B cell (primary cell): ENCODE results near the gene IL1R2. TPM values are rescaled to one million over a fixed set of nuclear protein-coding genes. Genes with fewer than 3 reads are reported as not detected.

Experiments
- ATAC-seq: fragments of 200-7000 bp; cut with Tn5 transposase; one replicate; pipeline ENCODE4 v1.10.0; 2021; ENCODE audit warnings: low read depth, mild to moderate bottlenecking, moderate number of reproducible peaks, moderate library complexity
- CTCF ChIA-PET: fragments of 350-600 bp; sonication (Branson Sonifier 250); formaldehyde crosslinking; loops from one replicate; lab custom pipeline; 2021; ENCODE audit warnings: antibody characterized with exemption, inconsistent platforms; lab: Charles Lee
- POLR2A ChIA-PET: fragments of 350-600 bp; sonication (Branson Sonifier 250); formaldehyde crosslinking; loops from one replicate; lab custom pipeline; 2021; ENCODE audit warnings: antibody characterized with exemption; lab: Charles Lee
- DNase-seq: peaks from one replicate; pipeline ENCODE4 v3.0.0; 2013
- H2AFZ ChIP-seq: 2 replicates; pipeline ENCODE4 v1.6.1; 2012; ENCODE audit warnings: mild to moderate bottlenecking, low read depth, low read length; ENCODE audit not compliant: insufficient read depth, poor library complexity, severe bottlenecking
- H3K27ac ChIP-seq, 2 donors: 1 replicate in 1 of 2; 2 replicates in 1 of 2; pipeline ENCODE4 v1.5.1; 2012 to 2013; ENCODE audit warnings: low read length in 2 of 2, mild to moderate bottlenecking in 2 of 2, moderate library complexity in 1 of 2
- H3K27me3 ChIP-seq, 4 experiments: fragments of 200-600 bp in 1 of 4; sonication (generic) in 1 of 4; replicated peaks in 1 of 4; 1 replicate in 2 of 4; 2 replicates in 2 of 4; pipeline versions ENCODE4 v1.6.1 to v1.7.0; 2013 to 2016; ENCODE audit warnings: low read length in 3 of 4, mild to moderate bottlenecking in 2 of 4, mixed read lengths in 1 of 4, moderate library complexity in 1 of 4; ENCODE audit not compliant: insufficient read depth in 4 of 4, control insufficient read depth in 3 of 4; ENCODE audit errors: control extremely low read depth in 1 of 4
- H3K36me3 ChIP-seq, 2 experiments: replicated peaks in 1 of 2; 1 replicate in 1 of 2; 2 replicates in 1 of 2; pipeline versions ENCODE4 v1.6.1 to v1.7.1; 2013; ENCODE audit warnings: low read length in 1 of 2; ENCODE audit not compliant: insufficient read depth in 2 of 2, control insufficient read depth in 1 of 2; ENCODE audit errors: control extremely low read depth in 1 of 2, extremely low read depth in 1 of 2
- H3K4me1 ChIP-seq, 2 donors: fragments of 200-600 bp in 1 of 2; sonication (generic) in 1 of 2; 1 replicate in 1 of 2; 2 replicates in 1 of 2; pipeline versions ENCODE4 v1.5.1 to v1.6.1; 2013 to 2017; ENCODE audit warnings: low read length in 2 of 2; ENCODE audit not compliant: control insufficient read depth in 2 of 2, insufficient read depth in 2 of 2
- H3K4me2 ChIP-seq: replicated peaks from 2 replicates; pipeline ENCODE3; 2012; ENCODE audit warnings: mild to moderate bottlenecking, low read depth, low read length; ENCODE audit not compliant: poor library complexity, severe bottlenecking
- H3K4me3 ChIP-seq, 5 experiments: fragments of 200-600 bp in 1 of 5; sonication (generic) in 1 of 5; 1 replicate in 3 of 5; 2 replicates in 2 of 5; pipeline versions ENCODE4 v1.5.1 to v1.7.0; 2011 to 2016; ENCODE audit warnings: low read length in 4 of 5, mild to moderate bottlenecking in 4 of 5, low read depth in 2 of 5, control low read depth in 1 of 5, moderate library complexity in 1 of 5; ENCODE audit not compliant: insufficient read depth in 1 of 5; ENCODE audit errors: control extremely low read depth in 1 of 5, extremely low read depth in 1 of 5
- H3K79me2 ChIP-seq: fragments of 200-600 bp; sonication (generic); one replicate; pipeline ENCODE4 v1.6.0; 2016; ENCODE audit warnings: low read length; ENCODE audit not compliant: control insufficient read depth, insufficient read depth
- H3K9ac ChIP-seq: fragments of 200-600 bp; sonication (generic); 2 replicates; pipeline ENCODE4 v1.6.1; 2017; ENCODE audit warnings: mild to moderate bottlenecking, low read length, moderate library complexity
- H3K9me3 ChIP-seq, 3 donors: one replicate each; pipeline versions ENCODE4 v1.6.1 to v1.7.1; 2013; ENCODE audit warnings: low read length in 2 of 3; ENCODE audit not compliant: control insufficient read depth in 2 of 3, insufficient read depth in 1 of 3; ENCODE audit errors: control extremely low read depth in 1 of 3
- H4K20me1 ChIP-seq: 2 replicates; pipeline ENCODE4 v1.6.0; 2012; ENCODE audit warnings: mild to moderate bottlenecking, low read length; ENCODE audit not compliant: insufficient read depth, control insufficient read depth, poor library complexity, severe bottlenecking
- H3K27ac Mint-ChIP-seq: one replicate; pipeline ENCODE4 v1.8.0; 2021; ENCODE audit warnings: mixed read lengths
- H3K27me3 Mint-ChIP-seq: one replicate; pipeline ENCODE4 v1.8.0; 2021; ENCODE audit warnings: mixed read lengths
- H3K4me1 Mint-ChIP-seq: one replicate; pipeline ENCODE4 v1.8.0; 2021; ENCODE audit warnings: mixed read lengths
- H3K4me3 Mint-ChIP-seq: one replicate; pipeline ENCODE4 v1.8.0; 2021; ENCODE audit warnings: mixed read lengths
- H3K9me3 Mint-ChIP-seq: one replicate; pipeline ENCODE4 v1.8.0; 2022; ENCODE audit warnings: mixed read lengths; ENCODE audit not compliant: insufficient read depth
- EZH2 ChIP-seq: IDR thresholded peaks from 2 replicates; pipeline ENCODE4 v1.6.1; 2012; ENCODE audit warnings: borderline replicate concordance, low read depth, mild to moderate bottlenecking, moderate library complexity, low read length; ENCODE audit not compliant: insufficient read depth, poor library complexity, severe bottlenecking
- WGBS: methylation state at CpG from one replicate; pipeline ENCODE4 v1.1.5; 2013; ENCODE audit warnings: missing lambda C conversion rate; ENCODE audit not compliant: insufficient coverage; 5-methylcytosine and 5-hydroxymethylcytosine counted together
- intact Hi-C: fragments of 100-400 bp; cut with micrococcal nuclease; formaldehyde crosslinking; loops from one replicate; pipeline ENCODE4 v1.10.0; 2022
- polyA plus RNA-seq: library from polyadenylated mRNA; depleted of rRNA; stranded (reverse); fragments of >200 nt; gene quantifications from 2 replicates; pipeline ENCODE4 v1.2.3, GENCODE V29; 2012
- total RNA-seq, 2 donors: library from RNA; stranded (reverse); fragments of 120-200 nt in 1 of 2; gene quantifications; 1 replicate in 1 of 2; 2 replicates in 1 of 2; pipeline versions ENCODE4 v1.2.3 to v1.2.4, GENCODE V29; 2013 to 2022
- TF ChIP-seq, protein P1 (sequence below): fragments of 200-600 bp; IDR thresholded peaks from one replicate; pipeline ENCODE4 v1.8.0; 2022; ENCODE audit warnings: antibody characterized with exemption, mild to moderate bottlenecking

Gene IL1R2
- total and polyA plus RNA-seq, 2 donors (not counting 1 experiment from before 2014, with no cell fraction given), result not detected

DNA sequence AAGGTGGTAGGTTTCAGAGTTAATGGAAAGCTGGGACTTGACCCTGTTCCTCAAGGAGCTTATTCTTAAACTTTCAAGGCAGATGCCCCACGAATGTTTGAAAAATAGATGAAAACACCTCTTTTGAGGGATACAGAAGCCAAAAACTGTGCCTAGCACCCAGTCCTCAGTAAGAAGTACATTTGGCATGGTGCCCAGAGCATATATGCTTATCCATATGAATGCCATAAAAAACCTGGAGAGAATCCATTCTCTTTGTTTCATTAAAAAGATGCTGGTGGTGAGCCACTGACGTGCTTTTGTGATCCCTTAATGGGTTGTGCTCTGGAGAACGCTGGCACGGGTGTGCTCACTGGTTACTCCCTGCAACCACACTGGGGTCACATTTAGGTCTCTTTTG, 69.0 kb downstream of the IL1R2 start:
- Mint-ChIP-seq H3K4me1 (no peaks in the 10 kb centered on the region), H3K9me3 (no peaks in the 10 kb centered on the region), H3K4me3 (no peak overlapping the region), H3K27me3 (peaks cover 15% of the 10 kb centered on the region), H3K27ac (no peak overlapping the region)
- H3K9me3 ChIP-seq, result peaks cover 0 to 6% (median 0%) of the 10 kb centered on the region in 3 donors
- DNase-seq, result no peak
- WGBS, result 93% methylated on average over 3 of the region's 4 CpGs
- no peaks in the 10 kb centered on the region for H3K36me3 ChIP-seq
- ATAC-seq, result no peak
- no peak for TF ChIP-seq EZH2
- TF ChIP-seq, protein P1, sequence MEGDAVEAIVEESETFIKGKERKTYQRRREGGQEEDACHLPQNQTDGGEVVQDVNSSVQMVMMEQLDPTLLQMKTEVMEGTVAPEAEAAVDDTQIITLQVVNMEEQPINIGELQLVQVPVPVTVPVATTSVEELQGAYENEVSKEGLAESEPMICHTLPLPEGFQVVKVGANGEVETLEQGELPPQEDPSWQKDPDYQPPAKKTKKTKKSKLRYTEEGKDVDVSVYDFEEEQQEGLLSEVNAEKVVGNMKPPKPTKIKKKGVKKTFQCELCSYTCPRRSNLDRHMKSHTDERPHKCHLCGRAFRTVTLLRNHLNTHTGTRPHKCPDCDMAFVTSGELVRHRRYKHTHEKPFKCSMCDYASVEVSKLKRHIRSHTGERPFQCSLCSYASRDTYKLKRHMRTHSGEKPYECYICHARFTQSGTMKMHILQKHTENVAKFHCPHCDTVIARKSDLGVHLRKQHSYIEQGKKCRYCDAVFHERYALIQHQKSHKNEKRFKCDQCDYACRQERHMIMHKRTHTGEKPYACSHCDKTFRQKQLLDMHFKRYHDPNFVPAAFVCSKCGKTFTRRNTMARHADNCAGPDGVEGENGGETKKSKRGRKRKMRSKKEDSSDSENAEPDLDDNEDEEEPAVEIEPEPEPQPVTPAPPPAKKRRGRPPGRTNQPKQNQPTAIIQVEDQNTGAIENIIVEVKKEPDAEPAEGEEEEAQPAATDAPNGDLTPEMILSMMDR, result no peak
- peaks cover 0 to 13% (median 0%) of the 10 kb centered on the region in 4 experiments for H3K27me3 ChIP-seq
- no peaks in the 10 kb centered on the region for H4K20me1 ChIP-seq
- no peak overlapping the region for H3K4me3 ChIP-seq
- ChIA-PET POLR2A (no interaction called here), CTCF (no interaction called here)
- no peak overlapping the region for H3K4me2 ChIP-seq
- H2AFZ ChIP-seq, result no peak overlapping the region
- no peak overlapping the region for H3K9ac ChIP-seq
- no peaks in the 10 kb centered on the region for H3K4me1 ChIP-seq
- intact Hi-C loops, result no loop called here
- no peak overlapping the region for H3K27ac ChIP-seq
- H3K79me2 ChIP-seq, result no peaks in the 10 kb centered on the region

DNA sequence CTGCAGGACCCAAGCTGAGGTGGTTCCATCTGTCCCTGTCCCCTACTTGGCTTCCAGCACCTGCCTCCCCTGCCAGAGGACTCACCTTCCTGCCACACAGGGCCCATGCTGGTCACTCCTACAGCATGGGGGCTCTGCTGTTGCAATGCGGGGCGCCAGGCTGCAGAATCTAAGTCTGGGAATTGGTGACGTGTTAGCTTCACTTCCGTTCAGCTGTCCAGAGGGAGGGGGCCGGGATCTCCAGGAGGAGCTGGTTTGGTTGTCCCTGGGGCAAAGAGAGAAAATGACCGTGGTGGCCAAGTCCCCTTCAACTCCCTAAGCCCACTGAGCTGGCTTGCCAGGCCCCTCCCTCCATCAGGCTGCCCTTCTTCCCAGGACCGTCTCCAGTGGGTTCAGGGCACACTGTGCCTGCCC, 69.5 kb downstream of the IL1R2 start:
- DNase-seq, result no peak
- Histone ChIP-seq H3K36me3 (no peaks in the 10 kb centered on the region), H3K79me2 (no peaks in the 10 kb centered on the region), H3K4me2 (no peak overlapping the region), H4K20me1 (no peaks in the 10 kb centered on the region), H3K9me3 (peaks cover 0 to 7% (median 0%) of the 10 kb centered on the region in 3 donors), H3K4me1 (no peaks in the 10 kb centered on the region), H3K27ac (no peak overlapping the region), H3K4me3 (no peak overlapping the region), H3K27me3 (peaks cover 0 to 13% (median 0%) of the 10 kb centered on the region in 4 experiments), H2AFZ (no peak overlapping the region), H3K9ac (no peak overlapping the region)
- intact Hi-C loops, result no loop called here
- H3K4me1 Mint-ChIP-seq, result no peaks in the 10 kb centered on the region
- POLR2A ChIA-PET, result no interaction called here
- TF ChIP-seq EZH2, result no peak
- TF ChIP-seq, protein P1, result no peak
- H3K9me3 Mint-ChIP-seq, result no peaks in the 10 kb centered on the region
- no peak overlapping the region for H3K4me3 Mint-ChIP-seq
- no peak overlapping the region for H3K27ac Mint-ChIP-seq
- ATAC-seq, result no peak
- no CpG with 5 or more reads among the region's 7 CpGs for WGBS
- peaks cover 19% of the 10 kb centered on the region for H3K27me3 Mint-ChIP-seq
- CTCF ChIA-PET, result no interaction called here
